HUDEP-2 (cell line): ENCODE data around the gene RMND5B.
"Not testable (repeated sequence)": the region's sequence is repeated elsewhere in the genome, so short reads cannot be mapped to it uniquely, and the experiment has no call there.

Experiments
- DNase-seq, 76 experiments: peaks; one replicate each; lab custom pipeline; 2025; ENCODE audit not compliant: unreplicated experiment in 76 of 76; lab: John Stamatoyannopoulos, UW

The RMND5B gene

DNA sequence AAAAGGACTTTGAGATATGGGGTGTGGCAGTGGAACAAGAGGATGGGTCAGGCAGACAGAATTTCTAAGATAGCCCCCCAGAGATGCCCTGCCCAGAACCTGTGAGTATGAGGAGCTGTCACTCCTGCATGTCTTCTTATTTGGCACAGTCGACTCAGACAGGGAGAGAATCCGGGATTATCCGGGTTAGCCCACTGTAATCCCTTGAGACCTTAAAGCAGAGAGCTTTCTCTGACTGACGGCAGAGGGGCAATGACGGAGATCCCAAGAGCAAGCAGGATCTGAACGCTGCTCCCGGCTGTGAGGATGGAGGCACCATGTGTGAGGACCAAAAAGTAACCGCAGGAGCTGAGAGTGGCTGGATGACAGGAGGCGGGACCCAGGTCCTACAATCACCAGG lies 31.7 kb downstream of the RMND5B start:
- no peak for DNase-seq

DNA sequence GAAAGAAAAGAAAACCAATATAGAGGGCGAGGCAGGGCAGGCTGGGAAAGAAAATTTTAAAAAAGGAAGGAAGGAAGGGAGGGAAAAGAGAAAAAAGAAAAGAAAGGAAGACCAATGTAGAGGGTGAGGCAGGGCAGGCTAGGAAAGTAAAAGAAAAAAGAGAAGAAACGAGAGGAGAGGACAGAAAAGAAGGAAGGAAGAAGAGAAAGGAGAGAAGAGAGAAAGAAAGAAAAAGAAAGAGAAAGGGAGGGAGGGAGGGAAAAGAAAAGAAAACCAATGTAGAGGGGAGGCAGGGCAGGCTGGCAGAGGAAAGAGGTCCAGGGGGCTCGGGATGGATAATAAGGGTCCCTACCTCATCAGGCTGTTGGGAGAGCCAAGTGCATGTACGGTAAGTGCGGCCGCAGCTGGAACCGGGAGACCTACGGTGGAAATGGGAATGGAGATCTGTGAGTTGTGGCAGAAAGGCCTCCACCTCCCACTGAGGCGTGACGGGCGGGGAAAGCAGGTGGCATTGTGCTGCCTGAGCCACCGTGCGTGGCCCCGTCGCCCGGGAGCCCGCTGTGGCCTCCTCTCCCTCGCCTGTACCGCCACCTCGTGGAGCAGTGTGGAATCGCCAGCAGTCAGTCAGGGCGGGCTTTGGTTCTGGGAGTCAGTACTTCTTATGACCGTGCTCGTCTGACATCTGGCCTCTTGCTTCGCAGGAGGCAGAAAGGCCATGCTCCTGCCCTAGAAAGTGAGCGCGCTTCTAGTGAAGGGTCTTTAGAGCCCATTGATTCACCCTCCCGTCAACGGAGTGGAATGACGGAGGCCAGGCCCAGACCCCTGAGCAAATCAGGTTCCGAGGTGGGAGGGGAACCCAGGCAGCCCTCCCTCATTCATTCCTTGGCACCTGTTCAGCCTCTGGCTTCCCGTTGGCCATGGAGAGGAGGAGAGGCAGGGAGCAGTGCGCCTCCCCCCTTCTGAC lies 33.2 kb downstream of the RMND5B start:
- peak in 69 of 76 experiments; percentile 12 to 91 (median 64) for DNase-seq

DNA sequence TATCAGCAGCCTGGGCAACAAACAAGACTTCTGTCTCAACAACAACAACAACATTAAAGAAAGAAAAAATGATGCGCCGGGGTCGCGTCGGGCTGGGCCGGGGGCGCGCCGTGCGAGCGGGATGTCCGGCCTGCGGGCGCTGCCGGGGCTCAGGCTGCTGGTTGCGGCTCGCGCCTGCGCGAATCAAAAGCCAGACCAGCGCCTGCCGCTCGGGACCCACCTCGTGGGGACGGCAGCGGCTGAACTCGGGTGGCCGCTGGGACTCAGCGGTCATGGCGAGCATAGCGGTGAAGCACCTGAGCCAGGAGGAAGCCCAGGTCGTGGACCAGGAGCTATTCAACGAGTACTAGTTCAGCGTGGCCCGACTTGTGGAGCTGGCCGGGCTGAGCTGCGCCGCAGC lies 34.8 kb downstream of the RMND5B start:
- no peak for DNase-seq

DNA sequence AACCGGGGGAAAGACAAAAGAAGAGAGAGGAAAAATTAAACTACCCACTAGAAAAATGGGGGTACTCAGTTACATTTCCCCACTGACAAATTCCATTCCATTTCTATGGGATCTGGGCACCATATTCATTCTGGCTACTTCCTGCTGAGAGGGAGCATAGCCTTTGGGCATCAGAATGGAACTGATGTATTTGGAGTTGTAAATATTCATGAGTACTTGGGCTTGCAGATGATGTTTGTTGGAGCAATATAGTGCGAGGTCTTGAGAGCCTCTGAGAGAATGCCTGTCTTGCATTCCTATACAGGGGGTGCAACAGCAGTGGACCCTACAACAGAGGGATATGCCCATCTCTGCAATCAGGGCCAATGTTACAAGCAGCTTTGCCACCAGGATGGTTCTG lies 39.6 kb downstream of the RMND5B start:
- DNase-seq = no peak

- no peak for DNase-seq
These were observed 43.6 kb downstream of the RMND5B start for GRCh38 chr5:178174456-178174855.

GRCh38 chr5:178176791-178177190 lies 46.0 kb downstream of the RMND5B start:
- DNase-seq = no peak

- no peak for DNase-seq
These were observed 46.8 kb downstream of the RMND5B start for GRCh38 chr5:178177569-178177968.

- no peak for DNase-seq
These were observed 49.5 kb downstream of the RMND5B start for GRCh38 chr5:178180141-178180863.

DNA sequence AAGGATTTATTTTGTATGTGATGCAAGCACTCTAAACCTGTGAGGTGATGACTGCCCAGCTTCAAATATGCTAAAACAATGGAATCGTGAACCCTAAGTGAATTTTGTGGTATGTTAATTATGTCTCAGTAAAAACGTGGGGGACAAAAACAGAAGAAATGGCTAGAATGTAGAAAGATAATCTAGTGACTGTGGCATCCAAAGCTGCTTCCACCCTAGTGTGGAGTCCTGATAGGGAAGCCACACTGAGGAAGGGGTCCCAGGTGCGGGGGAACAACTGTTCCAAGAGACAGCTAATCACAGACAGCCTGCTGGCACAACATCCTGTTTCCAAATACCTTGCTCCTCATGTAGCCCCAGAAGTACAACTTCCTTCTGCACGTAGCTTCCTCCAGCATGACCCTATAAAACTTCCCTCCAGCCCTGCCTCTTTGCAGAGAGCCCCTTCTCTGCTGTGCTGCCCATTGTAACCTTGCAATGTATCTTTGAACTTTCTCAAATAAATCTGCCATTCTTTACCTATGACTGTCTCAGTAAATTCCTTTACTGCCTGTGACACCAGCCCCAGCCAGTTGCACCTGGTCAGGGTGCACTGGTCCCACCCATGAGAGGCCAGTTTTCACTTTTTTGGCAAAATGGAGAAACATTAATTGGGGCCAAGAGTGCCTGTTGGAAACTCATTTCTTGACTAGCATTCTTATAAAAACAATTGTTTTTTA lies 51.5 kb downstream of the RMND5B start:
- DNase-seq = no peak

- DNase-seq = no peak
These were observed 55.6 kb downstream of the RMND5B start for GRCh38 chr5:178186427-178186826.

- no peak for DNase-seq
These were observed 56.2 kb downstream of the RMND5B start, which contains the start of gene GMCL2 for GRCh38 chr5:178187014-178187413. Gene GMCL2 (minus strand): TSS chr5:178187371. CDS start chr5:178187299, 72 bp downstream.

- DNase-seq = no peak
These were observed 58.6 kb downstream of the RMND5B start for GRCh38 chr5:178189433-178189832.

DNA sequence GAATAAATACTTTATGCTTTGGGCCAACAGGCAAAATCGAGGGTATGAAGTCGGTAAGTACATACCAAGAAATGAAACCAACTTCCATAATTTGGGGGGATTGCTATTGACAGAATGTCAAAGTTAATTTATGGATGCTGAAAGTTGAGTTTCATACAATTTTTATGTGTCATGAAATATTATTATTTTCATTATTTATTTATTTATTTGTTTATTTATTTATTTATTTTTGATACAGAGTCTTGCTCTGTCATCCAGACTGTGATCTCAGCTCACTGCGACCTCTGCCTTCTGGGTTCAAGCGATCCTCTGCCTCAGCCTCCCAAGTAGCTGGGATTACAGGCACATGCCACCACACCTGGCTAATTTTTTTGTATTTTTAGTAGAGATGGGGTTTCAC lies 60.8 kb downstream of the RMND5B start:
- no peak for DNase-seq

- DNase-seq = no peak
These were observed 61.4 kb downstream of the RMND5B start for GRCh38 chr5:178192244-178192643.

DNA sequence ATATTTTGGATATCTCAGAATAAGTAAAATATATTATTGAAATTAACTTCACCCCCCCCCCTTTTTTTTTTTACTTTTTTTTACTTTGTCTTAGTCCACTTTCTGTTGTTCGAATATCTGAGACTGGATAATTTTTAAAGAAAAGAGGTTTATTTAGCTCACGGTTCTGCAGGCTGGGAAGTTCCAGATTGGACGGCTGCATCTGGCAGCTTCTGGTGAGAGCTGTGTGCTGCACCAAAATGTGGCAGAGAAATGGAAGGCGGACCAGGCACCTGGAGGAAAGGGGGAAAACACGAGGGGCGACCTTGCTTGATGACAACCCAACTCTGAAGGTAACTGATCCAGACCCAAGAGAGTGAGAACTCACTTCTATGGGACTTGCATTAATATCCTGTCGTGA lies 62.0 kb downstream of the RMND5B start:
- no peak for DNase-seq

GRCh38 chr5:178193251-178193809 lies 62.5 kb downstream of the RMND5B start:
- no peak for DNase-seq

GRCh38 chr5:178194026-178194425 lies 63.2 kb downstream of the RMND5B start:
- no peak for DNase-seq

GRCh38 chr5:178196281-178196812 lies 65.5 kb downstream of the RMND5B start:
- DNase-seq = no peak

DNA sequence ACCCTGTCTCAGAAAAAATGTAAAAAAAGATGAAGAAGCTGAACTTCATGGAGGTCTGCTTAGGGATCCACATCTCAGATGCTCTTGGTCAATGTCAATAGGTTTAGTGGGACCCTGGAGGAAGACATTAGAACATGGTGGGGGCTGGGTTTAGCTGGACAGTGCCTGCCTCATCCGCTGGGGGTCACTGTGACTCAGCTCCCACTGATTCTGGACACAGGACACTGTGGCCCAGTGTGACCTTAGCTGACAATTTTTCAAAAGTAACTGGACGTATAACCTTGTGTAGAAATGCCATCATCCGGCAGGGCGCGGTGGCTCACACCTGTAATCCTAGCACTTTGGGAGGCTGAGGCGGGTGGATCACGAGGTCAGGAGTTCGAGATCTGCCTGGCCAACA lies 66.2 kb downstream of the RMND5B start:
- peak in 9 of 76 experiments; percentile 4 to 44 (median 20) for DNase-seq

DNA sequence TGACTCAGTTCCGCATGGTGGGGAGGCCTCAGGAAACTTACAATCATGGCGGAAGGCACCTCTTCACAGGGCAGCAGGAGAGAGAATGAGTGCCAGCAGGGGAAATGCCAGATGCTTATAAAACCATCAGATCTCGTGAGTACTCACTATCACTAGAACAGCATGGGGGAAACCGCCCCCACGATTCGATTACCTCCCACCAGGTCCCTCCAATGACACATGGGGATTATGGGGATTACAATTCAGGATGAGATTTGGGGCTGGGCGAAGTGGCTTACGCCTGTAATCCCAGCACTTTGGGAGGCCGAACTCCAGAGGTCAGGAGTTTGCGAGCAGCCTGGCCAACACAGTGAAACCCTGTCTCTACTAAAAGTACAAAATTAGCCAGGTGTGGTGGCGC lies 67.3 kb downstream of the RMND5B start:
- not testable (repeated sequence) for DNase-seq
